Measurements from ENCODE around the gene HLA-A.
A peak's percentile ranks its signal among the peaks of the same experiment; 100 is the strongest.
"Not testable (repeated sequence)": the region's sequence is repeated elsewhere in the genome, so short reads cannot be mapped to it uniquely, and the experiment has no call there.

HLA-A gene

DNA sequence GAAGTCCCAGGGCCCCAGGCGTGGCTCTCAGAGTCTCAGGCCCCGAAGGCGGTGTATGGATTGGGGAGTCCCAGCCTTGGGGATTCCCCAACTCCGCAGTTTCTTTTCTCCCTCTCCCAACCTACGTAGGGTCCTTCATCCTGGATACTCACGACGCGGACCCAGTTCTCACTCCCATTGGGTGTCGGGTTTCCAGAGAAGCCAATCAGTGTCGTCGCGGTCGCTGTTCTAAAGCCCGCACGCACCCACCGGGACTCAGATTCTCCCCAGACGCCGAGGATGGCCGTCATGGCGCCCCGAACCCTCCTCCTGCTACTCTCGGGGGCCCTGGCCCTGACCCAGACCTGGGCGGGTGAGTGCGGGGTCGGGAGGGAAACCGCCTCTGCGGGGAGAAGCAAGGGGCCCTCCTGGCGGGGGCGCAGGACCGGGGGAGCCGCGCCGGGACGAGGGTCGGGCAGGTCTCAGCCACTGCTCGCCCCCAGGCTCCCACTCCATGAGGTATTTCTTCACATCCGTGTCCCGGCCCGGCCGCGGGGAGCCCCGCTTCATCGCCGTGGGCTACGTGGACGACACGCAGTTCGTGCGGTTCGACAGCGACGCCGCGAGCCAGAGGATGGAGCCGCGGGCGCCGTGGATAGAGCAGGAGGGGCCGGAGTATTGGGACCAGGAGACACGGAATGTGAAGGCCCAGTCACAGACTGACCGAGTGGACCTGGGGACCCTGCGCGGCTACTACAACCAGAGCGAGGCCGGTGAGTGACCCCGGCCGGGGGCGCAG lies at the start of gene HLA-A:
HLA-A (plus strand) TSS at position 258 of the 778 bp plus-strand sequence; CDS start at position 280, 22 bp downstream.
- DNase-seq = peak; percentile 90

DNA sequence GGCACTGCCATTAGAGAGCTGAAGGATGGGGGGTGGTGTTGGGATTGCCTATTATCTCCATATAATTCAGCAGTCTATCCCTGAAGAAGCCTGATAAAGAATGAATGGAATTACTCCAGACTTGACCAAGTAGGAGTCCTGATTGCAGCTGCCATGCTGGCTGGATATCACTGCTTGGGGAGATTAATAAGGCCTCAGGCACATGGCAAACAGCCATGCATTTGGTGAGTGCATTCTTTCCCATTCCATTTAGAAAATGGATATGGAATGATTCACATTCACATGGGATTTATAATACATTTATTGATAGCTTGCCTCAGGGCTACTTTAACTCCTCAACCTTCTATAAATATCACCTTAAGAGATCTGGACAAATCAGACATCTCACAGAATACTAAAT lies 49.6 kb upstream of the HLA-A start:
- no peak for DNase-seq

DNA sequence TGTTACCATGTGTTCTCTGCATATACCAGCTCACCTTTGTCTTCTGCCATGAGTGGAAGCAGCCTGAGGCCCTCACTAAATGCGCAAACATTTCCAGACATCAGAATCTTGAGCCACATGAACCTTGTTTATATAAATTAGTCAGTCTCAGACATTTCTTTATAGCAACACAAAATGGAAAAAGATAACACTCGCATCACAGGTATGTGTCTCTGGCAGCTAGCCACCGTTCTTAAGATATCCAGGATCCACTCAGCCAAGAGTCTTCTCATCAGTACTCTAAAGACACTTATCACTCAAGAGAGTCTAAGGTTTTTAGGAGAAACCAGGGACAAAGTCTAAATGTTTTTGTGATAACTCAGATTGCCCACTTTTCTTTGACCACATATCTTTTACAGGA lies 43.1 kb upstream of the HLA-A start:
- DNase-seq = no peak

DNA sequence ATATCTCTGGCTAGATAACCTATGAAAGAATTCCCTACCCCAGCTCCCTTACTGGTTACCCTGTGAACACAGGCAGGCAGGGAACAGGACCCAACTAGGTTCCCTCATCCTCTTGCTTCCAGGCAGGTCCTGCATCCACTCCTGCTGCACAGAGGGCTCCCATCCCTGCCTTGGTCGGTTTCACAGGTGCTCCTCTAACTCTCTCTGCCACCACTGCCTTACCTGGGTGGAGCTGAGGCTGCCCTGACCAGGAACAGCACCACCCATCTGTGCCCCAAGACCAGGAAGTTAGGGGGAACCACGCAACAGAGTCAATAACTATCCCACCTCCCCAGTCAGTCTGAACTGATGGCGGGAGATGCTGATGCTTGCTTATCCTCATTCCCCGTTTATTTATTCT lies 37.0 kb upstream of the HLA-A start:
- no peak for DNase-seq

DNA sequence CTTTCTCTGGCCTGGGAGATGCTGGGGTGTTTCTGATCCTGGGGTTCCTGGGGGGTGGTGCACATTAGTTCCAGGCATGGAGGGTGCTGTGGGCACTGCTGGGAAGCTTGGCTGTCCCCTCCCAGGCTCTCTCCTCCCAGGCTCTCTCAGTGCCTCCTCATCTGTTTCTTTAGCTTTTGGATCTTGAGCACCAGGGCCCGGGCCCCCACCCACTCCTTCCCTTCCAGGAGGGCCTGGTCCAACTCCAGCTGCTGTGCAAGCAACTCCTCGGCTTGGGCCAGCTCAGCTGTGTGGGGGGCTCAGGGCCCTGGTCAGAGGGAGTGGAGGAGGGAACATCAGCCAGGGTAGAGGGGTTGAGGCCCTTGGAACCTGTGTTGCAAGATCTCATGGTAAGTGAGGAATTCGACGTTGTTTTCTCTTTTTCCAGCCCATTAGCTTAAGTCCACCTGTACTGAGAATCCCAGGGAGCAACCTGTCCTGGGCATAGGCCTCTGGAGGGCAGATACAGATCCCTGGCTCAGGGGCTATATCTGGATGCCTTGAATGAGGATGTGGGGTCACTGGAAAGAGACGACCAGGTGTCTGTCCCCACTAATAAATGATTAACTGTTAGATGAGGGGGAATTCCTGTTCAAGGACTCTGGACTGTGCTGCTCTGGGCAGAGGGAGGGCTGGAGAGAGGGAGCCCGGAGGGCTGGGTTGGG lies 34.5 kb upstream of the HLA-A start:
- no peak for DNase-seq

DNA sequence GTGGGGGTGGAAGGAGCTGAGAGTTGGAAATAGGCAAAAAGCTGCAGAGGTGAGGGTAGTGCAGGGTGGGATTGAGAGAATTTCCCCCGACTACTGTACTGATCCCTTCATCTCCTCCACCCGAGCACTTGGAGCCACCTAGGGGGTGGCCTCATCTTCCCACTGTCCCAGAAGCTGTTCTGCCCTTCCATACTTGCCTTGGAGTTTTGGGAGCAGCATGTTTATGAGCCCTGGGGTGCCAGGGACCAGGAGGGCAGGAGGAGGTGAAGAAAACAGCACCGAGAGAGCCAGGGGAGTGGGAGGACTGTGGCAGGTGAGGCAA lies 34.0 kb upstream of the HLA-A start:
- no peak for DNase-seq

DNA sequence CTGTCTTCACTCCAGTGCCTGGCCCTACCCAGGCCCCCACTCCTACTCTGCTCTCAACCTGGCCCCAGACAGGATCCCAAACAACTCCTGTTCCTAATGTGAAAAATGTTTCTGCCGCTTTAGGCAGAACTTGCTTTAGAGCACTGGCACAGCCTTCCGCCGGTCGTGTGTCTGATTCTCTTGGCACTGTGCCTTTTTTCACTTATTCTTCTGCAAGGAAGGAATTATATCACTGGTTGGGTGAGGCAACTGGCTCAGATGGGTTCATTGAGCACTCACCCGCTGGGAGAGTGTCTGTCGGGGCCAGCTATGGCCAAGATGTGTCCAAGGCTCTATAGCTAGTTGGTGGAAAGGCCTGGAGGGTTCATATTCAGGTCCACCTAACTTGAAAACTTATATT lies 33.6 kb upstream of the HLA-A start:
- no peak for DNase-seq

DNA sequence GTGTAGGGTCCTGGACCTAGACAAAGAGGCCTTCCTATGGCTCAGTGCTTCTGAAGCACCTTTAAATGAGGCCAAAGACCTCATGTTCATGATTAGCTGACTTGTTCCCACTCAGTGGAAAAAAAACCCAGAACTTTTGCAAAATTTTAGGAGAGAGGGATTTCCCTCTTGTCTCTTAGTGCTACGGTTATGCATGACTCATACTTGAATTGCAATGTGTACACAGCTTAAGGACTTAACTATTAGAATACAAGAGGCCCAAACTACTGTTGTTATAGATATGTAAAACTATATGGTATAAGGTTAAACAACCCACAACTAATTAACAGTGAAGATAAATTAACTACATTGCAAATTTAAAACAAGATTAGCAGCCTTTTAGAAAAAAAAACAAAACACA lies 32.3 kb upstream of the HLA-A start:
- no peak for DNase-seq

DNA sequence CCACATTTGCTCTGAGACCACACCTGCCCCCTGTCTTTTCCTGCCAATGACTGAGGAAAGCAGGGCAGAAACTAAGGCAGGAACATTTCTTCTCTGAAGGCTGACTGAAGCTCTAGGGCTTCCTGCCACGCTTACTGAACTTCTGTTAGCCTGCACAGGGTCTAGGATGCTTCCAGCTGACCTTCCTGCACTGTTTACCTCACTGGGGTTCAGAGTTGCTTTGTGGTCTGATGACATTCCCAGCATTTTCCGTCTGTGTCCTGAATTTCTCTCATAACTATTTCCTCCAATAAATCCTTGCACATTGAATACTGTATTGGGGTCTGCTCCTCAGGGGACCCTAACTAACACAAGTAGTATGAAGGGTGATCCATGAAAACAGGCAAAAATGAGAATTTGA lies 29.5 kb upstream of the HLA-A start:
- no peak for DNase-seq

DNA sequence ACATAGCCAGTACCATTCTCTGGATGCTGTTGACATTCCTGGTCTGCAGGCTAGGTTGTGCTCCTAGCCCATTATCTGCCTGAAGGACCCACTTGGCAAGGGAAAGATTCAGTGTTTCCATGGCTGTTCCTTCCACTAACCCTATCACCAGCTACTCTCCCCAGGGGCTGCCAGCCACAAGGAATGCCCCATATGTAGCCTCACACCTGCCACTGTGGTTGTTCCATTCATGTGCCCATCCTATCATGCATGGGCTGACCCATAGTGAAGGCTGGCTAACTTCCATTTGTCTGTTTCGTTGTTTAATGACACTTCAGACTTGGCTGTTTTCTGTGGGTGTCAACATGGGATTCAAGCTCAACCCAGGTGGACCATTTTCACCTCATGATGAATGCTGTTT lies 25.6 kb upstream of the HLA-A start:
- DNase-seq = no peak

DNA sequence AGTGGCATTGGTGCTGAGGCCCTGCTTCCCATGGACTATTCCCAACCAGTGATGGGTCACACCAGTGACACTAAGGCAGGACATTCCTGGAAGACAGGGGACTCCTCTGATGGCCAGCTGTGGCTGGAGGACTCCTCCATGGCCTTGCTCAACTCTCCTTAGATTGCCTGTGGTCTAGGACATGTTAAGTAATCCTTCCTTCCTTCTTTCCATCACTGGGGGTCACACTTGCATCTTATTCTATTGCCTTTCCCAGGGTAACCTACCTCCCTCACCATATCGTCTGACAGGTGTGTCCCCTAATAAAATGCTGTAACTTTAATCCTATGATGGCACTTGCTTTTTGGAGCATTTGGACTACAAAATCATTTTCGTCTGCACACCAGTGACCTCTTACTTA lies 24.5 kb upstream of the HLA-A start:
- DNase-seq = no peak

DNA sequence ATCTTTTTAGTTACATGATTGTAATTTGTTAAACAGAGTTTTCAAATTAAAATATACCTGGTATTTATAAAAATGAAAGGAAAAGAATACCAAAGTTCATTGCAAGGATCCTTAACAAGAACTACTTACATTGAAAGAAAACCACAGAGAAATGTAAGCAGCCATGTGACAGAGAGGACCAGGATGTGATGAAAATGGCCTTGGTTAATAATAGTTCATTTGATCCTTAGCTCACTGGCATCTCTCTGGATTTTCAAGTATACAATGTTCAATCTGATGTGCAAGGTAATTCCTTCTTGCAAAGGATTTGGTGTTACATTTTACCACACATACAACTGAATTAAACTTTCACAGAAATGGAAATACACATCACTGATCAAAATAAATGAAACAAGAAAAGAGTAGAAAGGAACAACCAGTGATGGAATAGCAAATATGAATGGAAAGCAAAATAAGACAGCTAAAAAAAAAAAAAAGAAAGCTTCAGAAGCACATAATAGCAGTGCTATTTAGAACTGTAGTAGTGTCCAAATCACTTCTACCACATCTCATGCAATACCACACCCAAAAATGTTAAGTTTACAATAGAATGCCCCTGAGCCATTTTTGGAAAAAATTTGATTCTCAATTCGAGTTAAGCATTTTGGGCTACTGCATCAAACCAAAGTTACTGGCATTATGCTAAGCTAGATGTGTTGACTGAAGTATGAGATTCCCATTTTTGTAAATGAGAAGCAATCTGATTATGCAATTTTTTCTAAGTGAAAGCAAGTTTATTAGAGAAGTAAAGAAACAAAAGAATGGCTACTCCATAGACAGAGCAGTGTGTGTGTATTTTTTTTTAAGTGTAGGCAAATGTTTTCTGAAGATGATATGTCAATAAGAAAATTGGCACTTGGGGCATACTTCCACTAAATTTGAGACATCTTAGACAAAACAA lies 22.6 kb upstream of the HLA-A start:
- DNase-seq = no peak

DNA sequence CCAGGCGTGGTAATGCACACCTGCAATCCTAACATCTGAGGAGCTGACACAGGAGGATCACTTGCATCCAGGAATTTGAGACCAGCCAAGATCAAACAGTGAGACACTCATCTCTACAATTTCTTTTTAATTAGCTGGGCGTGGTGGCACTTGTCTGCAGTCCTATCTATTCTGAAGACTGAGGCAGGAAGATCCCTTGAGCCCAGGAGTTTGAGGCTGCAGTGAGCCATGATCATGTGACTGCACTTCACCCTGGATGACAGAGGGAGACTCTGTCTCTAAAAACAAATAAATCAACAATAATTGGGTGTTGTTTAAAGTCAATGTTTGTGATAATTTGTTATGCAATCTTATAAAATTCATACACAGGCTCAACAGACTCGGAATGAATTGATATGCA lies 18.0 kb upstream of the HLA-A start:
- DNase-seq = no peak

DNA sequence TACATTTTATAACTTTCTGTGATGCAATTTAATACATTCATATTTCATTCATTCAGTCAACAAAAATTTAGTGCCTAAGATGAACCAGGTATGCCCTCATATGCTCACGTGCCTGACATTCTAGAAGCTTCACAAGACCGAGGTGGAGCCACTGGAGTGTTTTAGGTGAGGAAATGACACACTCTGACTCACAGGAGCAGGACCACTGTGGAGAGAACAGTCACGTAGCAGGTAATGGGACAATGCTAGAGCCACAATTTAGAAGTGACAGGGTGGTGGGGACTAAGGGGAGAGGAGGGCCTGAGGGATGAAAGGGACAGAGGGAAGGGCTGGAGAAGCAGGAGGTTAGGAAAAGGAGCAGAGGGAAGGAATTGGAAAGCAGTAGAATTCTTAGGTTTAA lies 17.6 kb upstream of the HLA-A start:
- DNase-seq = no peak

DNA sequence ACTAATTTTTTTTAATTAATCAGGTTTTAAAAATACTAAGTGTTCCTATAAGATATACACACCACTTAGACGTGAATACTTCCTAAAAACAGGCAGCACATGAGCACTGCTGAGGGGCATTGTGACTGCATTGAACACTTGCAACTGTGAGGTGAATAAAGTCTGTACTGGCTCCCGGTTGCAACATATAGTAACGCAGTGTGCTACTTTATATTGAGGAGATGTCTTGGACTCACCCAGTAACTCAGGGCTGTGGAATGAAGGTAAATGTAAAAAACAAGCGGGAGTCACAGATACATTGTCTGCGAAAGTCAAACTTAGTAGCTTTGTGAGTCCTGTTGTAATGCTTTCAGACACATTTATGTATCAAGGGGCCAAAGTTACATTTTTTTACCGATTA lies 17.0 kb upstream of the HLA-A start:
- DNase-seq = no peak

DNA sequence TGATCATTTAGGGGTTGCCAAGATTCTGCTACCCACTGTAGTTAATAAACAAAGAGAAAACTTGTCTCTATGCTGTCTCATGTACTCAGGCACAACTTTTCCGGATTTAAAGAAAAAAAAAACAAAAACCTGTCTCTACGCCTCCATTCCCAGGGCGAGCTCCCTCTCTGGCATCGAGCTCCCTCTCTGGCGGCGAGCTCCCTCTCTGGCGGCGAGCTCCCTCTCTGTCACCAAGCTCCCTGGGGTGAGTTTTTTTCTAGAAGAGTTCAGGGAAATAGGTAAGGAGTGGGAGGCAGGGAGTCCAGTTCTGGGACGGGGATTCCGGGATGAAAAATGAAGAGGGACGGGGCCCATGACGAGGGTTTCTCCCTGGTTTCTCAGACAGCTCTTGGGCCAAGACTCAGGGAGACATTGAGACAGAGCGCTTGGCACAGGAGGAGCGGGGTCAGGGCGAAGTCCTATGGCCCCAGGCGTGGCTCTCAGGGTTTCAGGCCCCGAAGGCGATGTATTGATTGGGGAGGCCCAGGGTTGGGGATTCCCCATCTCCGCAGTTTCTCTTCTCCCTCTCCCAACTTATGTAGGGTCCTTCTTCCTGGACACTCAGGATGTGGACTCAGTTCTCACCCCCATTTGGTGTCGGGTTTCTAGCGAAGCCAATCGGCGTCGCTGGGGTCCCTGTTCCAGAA lies 16.5 kb upstream of the HLA-A start:
- peak; percentile 52 for DNase-seq

DNA sequence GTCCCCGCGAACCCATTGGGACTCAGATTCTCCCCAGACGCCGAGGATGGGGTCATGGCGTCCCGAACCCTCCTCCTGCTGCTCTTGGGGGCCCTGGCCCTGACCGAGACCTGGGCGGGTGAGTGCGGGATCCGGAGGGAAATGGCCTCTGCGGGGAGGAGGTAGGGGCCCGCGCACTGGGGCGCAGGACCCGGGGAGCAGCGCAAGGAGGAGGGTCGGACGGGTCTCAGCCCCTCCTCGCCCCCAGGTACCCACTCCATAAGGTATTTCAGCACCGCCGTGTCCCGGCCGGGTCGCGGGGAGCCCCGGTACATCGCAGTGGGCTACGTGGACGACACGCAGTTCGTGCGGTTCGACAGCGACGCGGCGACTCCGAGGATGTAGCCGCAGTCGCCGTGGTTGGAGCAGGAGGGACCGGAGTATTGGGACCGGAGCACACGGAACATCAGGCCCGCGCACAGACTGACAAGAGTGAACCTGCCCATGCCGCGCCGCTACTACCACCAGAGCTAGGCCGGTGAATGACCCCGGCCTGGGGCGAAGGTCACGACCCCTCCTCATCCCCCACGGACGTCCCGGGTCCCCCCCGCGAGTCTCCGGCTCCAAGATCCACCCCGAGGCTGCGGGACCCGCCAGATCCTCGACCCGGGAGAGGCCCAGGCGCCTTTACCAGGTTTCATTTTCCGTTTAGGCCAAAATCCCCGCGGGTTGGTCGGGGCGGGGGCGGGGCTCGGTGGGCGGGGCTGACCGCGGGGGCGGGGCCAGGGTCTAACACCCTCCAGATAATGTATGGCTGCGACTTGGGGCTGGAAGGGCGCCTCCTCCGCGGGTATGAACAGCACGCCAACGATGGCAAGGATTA lies 15.7 kb upstream of the HLA-A start:
- peak; percentile 87 for DNase-seq

DNA sequence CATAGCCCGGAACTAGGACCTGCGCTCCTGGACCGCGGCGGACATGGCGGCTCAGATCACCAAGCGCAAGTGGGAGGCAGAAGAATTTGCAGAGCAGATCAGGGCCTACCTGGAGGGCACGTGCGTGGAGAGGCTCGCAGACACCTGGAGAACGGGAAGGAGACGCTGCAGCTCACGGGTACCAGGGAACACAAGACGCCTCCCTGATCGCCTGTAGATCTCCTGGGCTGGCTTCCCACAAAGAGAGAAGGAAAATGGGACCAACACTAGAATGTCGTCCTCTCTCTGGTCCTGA lies 15.1 kb upstream of the HLA-A start:
- no peak for DNase-seq

DNA sequence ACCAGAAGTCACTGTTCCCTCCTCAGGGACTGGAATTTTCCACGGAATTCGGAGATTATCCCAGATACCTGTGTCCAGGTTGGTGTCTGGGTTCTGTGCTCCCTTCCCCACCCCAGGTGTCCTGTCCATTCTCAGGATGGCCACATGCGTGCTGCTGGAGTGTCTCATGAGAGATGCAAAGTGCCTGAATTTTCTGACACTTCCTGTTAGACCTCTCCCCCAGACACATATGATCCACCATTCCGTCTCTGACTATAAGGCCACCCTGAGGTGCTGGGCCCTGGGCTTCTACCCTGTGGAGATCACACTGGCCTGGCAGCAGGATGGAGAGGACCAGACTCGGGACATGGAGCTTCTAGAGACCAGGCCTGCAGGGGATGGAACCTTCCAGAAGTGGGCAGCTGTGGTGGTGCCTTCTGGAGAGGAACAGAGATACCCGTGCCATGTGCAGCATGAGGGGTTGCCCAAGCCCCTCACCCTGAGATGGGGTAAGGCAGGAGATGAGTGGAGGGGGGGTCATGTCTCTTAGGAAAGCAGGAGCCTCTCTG lies 14.4 kb upstream of the HLA-A start:
- no peak for DNase-seq

DNA sequence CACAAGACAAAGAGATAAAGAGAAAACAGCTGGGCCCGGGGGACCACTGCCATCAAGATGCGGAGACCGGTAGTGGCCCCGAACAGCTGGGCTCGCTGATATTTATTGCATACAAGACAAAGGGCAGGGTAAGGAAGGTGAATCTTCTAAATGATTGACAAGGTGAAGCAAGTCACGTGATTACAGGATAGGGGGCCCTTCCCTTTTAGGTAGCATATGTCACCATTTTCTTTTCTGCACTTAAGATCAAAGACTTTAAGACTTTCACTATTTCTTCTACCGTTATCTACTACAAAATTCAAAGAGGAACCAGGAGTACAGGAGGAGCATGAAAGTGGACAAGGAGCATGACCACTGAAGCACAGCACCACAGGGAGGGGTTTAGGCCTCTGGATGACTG lies 12.3 kb upstream of the HLA-A start:
- DNase-seq = not testable (repeated sequence)

DNA sequence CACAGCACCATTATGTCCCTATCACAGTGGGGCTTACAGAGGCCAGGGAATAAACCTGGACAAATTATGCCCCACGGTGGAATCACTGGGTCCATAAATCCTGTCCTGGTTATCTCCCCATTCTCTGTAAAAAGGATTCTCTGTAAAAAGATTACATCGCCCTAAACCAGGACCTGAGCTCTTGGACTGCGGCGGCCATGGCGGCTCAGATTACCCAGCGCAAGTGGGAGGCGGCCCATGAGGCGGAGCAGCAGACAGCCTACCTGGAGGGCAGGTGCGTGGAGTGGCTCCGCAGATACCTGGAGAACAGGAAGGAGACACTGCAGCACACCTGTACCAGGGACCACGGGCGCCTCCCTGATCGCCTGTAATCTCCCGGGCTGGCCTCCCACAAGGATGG lies 8.4 kb upstream of the HLA-A start:
- DNase-seq = no peak
